Measurements from ENCODE around the gene LDLRAD2.
"Not testable (repeated sequence)": the region's sequence is repeated elsewhere in the genome, so short reads cannot be mapped to it uniquely, and the experiment has no call there.

LDLRAD2 gene

DNA sequence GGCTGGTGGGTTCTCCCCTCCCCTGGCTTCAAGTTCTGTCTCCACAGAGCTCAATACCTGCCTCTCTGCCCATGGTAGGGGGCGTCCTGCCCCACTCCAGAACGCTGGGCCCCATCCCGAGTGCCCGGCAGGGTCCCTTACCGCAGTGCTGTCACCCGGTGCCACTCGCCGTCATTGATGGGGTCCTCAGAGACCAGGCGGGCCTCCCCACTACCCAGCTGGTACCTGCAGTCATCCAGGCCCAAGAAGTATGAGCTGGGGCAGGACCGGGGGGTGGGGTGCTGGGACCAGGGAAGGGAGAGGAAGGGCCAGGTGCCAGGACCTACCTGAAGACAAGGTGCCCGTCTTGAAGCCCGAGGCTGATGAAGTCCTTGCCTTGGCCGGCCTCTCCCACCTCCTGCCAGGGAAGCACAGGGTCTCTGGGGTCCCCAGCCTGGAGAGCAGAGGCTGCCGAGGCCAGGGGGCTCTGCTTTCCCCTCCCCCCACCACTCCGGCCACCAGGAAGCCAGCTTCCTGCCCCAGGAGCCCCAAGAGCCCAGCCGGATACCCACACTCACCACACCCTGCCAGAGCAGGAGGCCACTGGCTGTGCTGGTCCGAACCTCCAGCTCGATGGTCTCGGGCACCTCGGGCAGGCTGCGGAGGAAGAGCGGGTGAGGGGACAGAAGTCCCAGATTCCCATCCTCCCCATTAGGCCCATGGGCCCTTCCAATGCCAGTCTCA is 12.1 kb downstream of the LDLRAD2 start:
- Histone ChIP-seq H3K27ac (ENCODE audit: low read depth in 2 of 2, low read length in 2 of 2) (no peak overlapping the region), H3K4me3 (ENCODE audit: low read length in 2 of 2) (no peak overlapping the region), H3K9me3 (ENCODE audit: control insufficient read depth in 2 of 2, low read length in 2 of 2) (no peaks in the 10 kb centered on the region), H3K27me3 (ENCODE audit: control insufficient read depth in 2 of 2, insufficient read depth in 2 of 2, low read length in 2 of 2) (no peaks in the 10 kb centered on the region), H3K9ac (ENCODE audit: low read depth in 1 of 2, low read length in 2 of 2) (no peak overlapping the region), H3K4me1 (ENCODE audit: control insufficient read depth in 2 of 2, insufficient read depth in 2 of 2, low read length in 2 of 2) (no peaks in the 10 kb centered on the region), H3K36me3 (ENCODE audit: control insufficient read depth in 2 of 2, insufficient read depth in 2 of 2, low read length in 2 of 2) (peaks cover 25 to 28% of the 10 kb centered on the region in 2 donors)

GRCh38 chr1:21824926-21825325 is 12.9 kb downstream of the LDLRAD2 start:
- no peak overlapping the region for H3K9ac ChIP-seq (ENCODE audit: low read depth in 1 of 2, low read length in 2 of 2)
- no peaks in the 10 kb centered on the region for H3K4me1 ChIP-seq (ENCODE audit: control insufficient read depth in 2 of 2, insufficient read depth in 2 of 2, low read length in 2 of 2)
- peaks cover 32 to 35% of the 10 kb centered on the region in 2 donors for H3K36me3 ChIP-seq (ENCODE audit: control insufficient read depth in 2 of 2, insufficient read depth in 2 of 2, low read length in 2 of 2)
- no peak overlapping the region for H3K4me3 ChIP-seq (ENCODE audit: low read length in 2 of 2)
- no peak overlapping the region for H3K27ac ChIP-seq (ENCODE audit: low read depth in 2 of 2, low read length in 2 of 2)
- no peaks in the 10 kb centered on the region for H3K27me3 ChIP-seq (ENCODE audit: control insufficient read depth in 2 of 2, insufficient read depth in 2 of 2, low read length in 2 of 2)
- H3K9me3 ChIP-seq (ENCODE audit: control insufficient read depth in 2 of 2, low read length in 2 of 2), result no peaks in the 10 kb centered on the region

- Histone ChIP-seq H3K9ac (ENCODE audit: low read depth in 1 of 2, low read length in 2 of 2) (no peak overlapping the region), H3K27ac (ENCODE audit: low read depth in 2 of 2, low read length in 2 of 2) (no peak overlapping the region), H3K36me3 (ENCODE audit: control insufficient read depth in 2 of 2, insufficient read depth in 2 of 2, low read length in 2 of 2) (peaks cover 33 to 37% of the 10 kb centered on the region in 2 donors), H3K9me3 (ENCODE audit: control insufficient read depth in 2 of 2, low read length in 2 of 2) (no peaks in the 10 kb centered on the region), H3K27me3 (ENCODE audit: control insufficient read depth in 2 of 2, insufficient read depth in 2 of 2, low read length in 2 of 2) (no peaks in the 10 kb centered on the region), H3K4me3 (ENCODE audit: low read length in 2 of 2) (no peak overlapping the region), H3K4me1 (ENCODE audit: control insufficient read depth in 2 of 2, insufficient read depth in 2 of 2, low read length in 2 of 2) (no peaks in the 10 kb centered on the region)
Measured at GRCh38 chr1:21825393-21825792, 13.3 kb downstream of the LDLRAD2 start.

DNA sequence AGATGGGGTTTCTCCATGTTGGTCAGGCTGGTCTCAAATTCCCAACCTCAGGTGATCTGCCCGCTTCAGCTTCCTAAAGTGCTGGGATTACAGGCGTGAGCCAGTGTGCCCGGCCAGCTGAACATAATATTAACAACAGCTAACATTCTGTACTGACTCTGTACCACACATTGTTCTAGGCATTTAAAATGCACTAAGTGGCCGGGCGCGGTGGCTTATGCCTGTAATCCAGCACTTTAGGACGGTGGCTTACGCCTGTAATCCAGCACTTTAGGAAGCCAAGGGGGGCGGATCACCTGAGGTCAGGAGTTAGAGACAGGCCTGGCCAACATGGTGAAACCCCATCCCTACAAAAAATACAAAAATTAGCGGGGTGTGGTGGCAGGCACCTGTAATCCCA is 14.6 kb downstream of the LDLRAD2 start:
- not testable (repeated sequence) for H3K4me1 ChIP-seq (ENCODE audit: control insufficient read depth in 2 of 2, insufficient read depth in 2 of 2, low read length in 2 of 2); H3K27me3 ChIP-seq (ENCODE audit: control insufficient read depth in 2 of 2, insufficient read depth in 2 of 2, low read length in 2 of 2); H3K27ac ChIP-seq (ENCODE audit: low read depth in 2 of 2, low read length in 2 of 2); H3K9me3 ChIP-seq (ENCODE audit: control insufficient read depth in 2 of 2, low read length in 2 of 2); H3K4me3 ChIP-seq (ENCODE audit: low read length in 2 of 2); H3K9ac ChIP-seq (ENCODE audit: low read depth in 1 of 2, low read length in 2 of 2)
- H3K36me3 ChIP-seq (ENCODE audit: control insufficient read depth in 2 of 2, insufficient read depth in 2 of 2, low read length in 2 of 2), result peaks cover 38 to 40% of the 10 kb centered on the region in 2 donors

DNA sequence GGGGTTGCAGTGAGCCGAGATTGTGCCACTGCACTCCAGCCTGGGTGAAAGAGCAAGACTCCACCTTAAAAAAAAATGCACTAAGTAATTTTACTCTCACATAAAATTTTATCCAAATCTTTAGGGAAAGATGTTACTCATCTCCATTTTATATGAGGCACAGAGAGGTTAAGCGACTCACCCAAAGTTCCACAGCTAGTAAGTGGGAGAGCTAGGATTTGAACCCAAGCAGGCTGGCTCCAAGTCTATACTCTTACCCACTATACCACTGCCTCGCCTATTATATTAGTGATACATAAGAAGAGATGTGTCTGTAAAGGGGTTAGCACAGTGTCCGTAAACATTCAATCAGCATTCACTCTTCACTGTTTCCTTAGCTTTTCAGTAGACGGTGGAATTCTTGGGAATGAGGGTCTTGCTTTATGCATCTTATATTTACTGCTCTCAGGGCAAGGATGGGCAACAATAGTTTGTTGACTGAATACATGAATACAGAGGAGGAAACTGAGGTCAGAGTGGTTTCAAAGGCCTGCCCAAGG is 15.1 kb downstream of the LDLRAD2 start:
- Histone ChIP-seq H3K9me3 (ENCODE audit: control insufficient read depth in 2 of 2, low read length in 2 of 2) (no peaks in the 10 kb centered on the region), H3K27me3 (ENCODE audit: control insufficient read depth in 2 of 2, insufficient read depth in 2 of 2, low read length in 2 of 2) (no peaks in the 10 kb centered on the region), H3K9ac (ENCODE audit: low read depth in 1 of 2, low read length in 2 of 2) (no peak overlapping the region), H3K36me3 (ENCODE audit: control insufficient read depth in 2 of 2, insufficient read depth in 2 of 2, low read length in 2 of 2) (peaks cover 38 to 43% of the 10 kb centered on the region in 2 donors), H3K4me3 (ENCODE audit: low read length in 2 of 2) (no peak overlapping the region), H3K27ac (ENCODE audit: low read depth in 2 of 2, low read length in 2 of 2) (no peak overlapping the region), H3K4me1 (ENCODE audit: control insufficient read depth in 2 of 2, insufficient read depth in 2 of 2, low read length in 2 of 2) (no peaks in the 10 kb centered on the region)

GRCh38 chr1:21828075-21828474 is 16.0 kb downstream of the LDLRAD2 start:
- H3K4me3 ChIP-seq (ENCODE audit: low read length in 2 of 2), result no peak overlapping the region
- no peaks in the 10 kb centered on the region for H3K4me1 ChIP-seq (ENCODE audit: control insufficient read depth in 2 of 2, insufficient read depth in 2 of 2, low read length in 2 of 2)
- no peak overlapping the region for H3K9ac ChIP-seq (ENCODE audit: low read depth in 1 of 2, low read length in 2 of 2)
- H3K27ac ChIP-seq (ENCODE audit: low read depth in 2 of 2, low read length in 2 of 2), result no peak overlapping the region
- no peaks in the 10 kb centered on the region for H3K9me3 ChIP-seq (ENCODE audit: control insufficient read depth in 2 of 2, low read length in 2 of 2)
- H3K27me3 ChIP-seq (ENCODE audit: control insufficient read depth in 2 of 2, insufficient read depth in 2 of 2, low read length in 2 of 2), result no peaks in the 10 kb centered on the region
- H3K36me3 ChIP-seq (ENCODE audit: control insufficient read depth in 2 of 2, insufficient read depth in 2 of 2, low read length in 2 of 2), result peaks cover 42 to 51% of the 10 kb centered on the region in 2 donors

DNA sequence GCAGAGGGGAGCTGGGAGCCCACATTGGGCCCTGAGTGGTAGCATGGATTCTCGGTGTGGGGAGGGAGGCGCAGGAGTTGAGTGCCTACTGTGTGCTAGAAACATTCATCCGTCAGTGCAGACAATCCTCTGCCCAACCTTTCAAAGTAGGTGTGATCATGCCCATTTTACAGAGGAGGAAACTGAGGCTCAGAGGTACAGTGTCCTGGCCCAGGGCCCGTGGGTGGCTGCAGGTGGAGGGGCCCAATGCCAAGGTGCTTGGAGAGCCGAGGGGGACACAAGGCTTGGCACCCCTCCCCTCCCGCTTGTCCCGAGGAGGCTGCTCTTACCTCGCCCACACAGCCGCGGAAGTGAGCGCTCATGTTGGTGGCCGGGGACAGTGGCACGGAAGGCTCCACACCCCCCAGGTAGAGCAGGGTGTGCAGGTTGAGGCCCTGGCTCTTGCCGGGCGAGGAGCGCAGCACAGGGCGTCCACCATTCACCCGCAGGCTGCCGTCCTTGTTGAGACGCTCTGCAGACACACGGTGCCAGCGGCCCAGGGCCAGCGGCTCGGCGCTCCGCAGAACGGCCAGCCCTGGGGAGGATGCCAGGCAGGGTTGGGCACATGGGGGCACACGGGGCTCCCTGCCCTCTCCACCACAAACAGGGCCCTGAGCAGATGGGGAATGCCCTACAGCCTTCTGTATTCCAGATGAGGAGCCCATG is 16.6 kb downstream of the LDLRAD2 start:
- Histone ChIP-seq H3K9ac (ENCODE audit: low read depth in 1 of 2, low read length in 2 of 2) (no peak overlapping the region), H3K27ac (ENCODE audit: low read depth in 2 of 2, low read length in 2 of 2) (no peak overlapping the region), H3K9me3 (ENCODE audit: control insufficient read depth in 2 of 2, low read length in 2 of 2) (no peaks in the 10 kb centered on the region), H3K27me3 (ENCODE audit: control insufficient read depth in 2 of 2, insufficient read depth in 2 of 2, low read length in 2 of 2) (no peaks in the 10 kb centered on the region), H3K4me3 (ENCODE audit: low read length in 2 of 2) (no peak overlapping the region), H3K36me3 (ENCODE audit: control insufficient read depth in 2 of 2, insufficient read depth in 2 of 2, low read length in 2 of 2) (peaks cover 48 to 57% of the 10 kb centered on the region in 2 donors), H3K4me1 (ENCODE audit: control insufficient read depth in 2 of 2, insufficient read depth in 2 of 2, low read length in 2 of 2) (no peaks in the 10 kb centered on the region)

DNA sequence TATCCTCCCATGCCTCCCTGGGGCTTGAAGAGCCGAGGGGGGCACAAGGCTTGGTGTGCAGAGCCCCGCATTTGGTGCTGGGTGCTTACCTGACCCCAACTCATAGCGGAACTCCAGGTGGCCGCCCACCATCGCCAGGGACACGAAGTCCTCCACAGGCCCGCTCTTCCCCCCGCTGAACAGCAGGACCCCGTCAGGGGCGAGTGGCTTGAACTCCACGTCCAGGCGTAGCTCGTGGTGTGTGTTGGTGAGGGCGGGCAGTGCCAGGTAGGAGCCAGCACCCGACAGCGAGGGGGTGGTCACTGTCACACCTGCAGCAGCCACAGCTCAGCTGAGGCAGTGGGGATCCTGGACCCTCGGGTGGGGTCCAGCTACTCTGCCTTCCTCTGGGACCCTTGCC is 17.2 kb downstream of the LDLRAD2 start:
- Histone ChIP-seq H3K4me3 (ENCODE audit: low read length in 2 of 2) (no peak overlapping the region), H3K9ac (ENCODE audit: low read depth in 1 of 2, low read length in 2 of 2) (no peak overlapping the region), H3K27me3 (ENCODE audit: control insufficient read depth in 2 of 2, insufficient read depth in 2 of 2, low read length in 2 of 2) (no peaks in the 10 kb centered on the region), H3K9me3 (ENCODE audit: control insufficient read depth in 2 of 2, low read length in 2 of 2) (no peaks in the 10 kb centered on the region), H3K4me1 (ENCODE audit: control insufficient read depth in 2 of 2, insufficient read depth in 2 of 2, low read length in 2 of 2) (no peaks in the 10 kb centered on the region), H3K27ac (ENCODE audit: low read depth in 2 of 2, low read length in 2 of 2) (no peak overlapping the region), H3K36me3 (ENCODE audit: control insufficient read depth in 2 of 2, insufficient read depth in 2 of 2, low read length in 2 of 2) (peaks cover 54 to 62% of the 10 kb centered on the region in 2 donors)

GRCh38 chr1:21830792-21831453 is 18.9 kb downstream of the LDLRAD2 start:
- peaks cover 63 to 66% of the 10 kb centered on the region in 2 donors for H3K36me3 ChIP-seq (ENCODE audit: control insufficient read depth in 2 of 2, insufficient read depth in 2 of 2, low read length in 2 of 2)

GRCh38 chr1:21831454-21831970 is 19.4 kb downstream of the LDLRAD2 start:
- Histone ChIP-seq H3K4me3 (ENCODE audit: low read length in 2 of 2) (no peak overlapping the region), H3K27me3 (ENCODE audit: control insufficient read depth in 2 of 2, insufficient read depth in 2 of 2, low read length in 2 of 2) (no peaks in the 10 kb centered on the region), H3K9ac (ENCODE audit: low read depth in 1 of 2, low read length in 2 of 2) (no peak overlapping the region), H3K9me3 (ENCODE audit: control insufficient read depth in 2 of 2, low read length in 2 of 2) (no peaks in the 10 kb centered on the region), H3K27ac (ENCODE audit: low read depth in 2 of 2, low read length in 2 of 2) (no peak overlapping the region), H3K36me3 (ENCODE audit: control insufficient read depth in 2 of 2, insufficient read depth in 2 of 2, low read length in 2 of 2) (peaks cover 63 to 67% of the 10 kb centered on the region in 2 donors), H3K4me1 (ENCODE audit: control insufficient read depth in 2 of 2, insufficient read depth in 2 of 2, low read length in 2 of 2) (no peaks in the 10 kb centered on the region)

More at GRCh38 chr1:21830792-21831453, 18.9 kb downstream of the LDLRAD2 start:
- Histone ChIP-seq H3K27me3 (ENCODE audit: control insufficient read depth in 2 of 2, insufficient read depth in 2 of 2, low read length in 2 of 2) (no peaks in the 10 kb centered on the region), H3K9ac (ENCODE audit: low read depth in 1 of 2, low read length in 2 of 2) (no peak overlapping the region), H3K27ac (ENCODE audit: low read depth in 2 of 2, low read length in 2 of 2) (no peak overlapping the region), H3K4me3 (ENCODE audit: low read length in 2 of 2) (no peak overlapping the region), H3K4me1 (ENCODE audit: control insufficient read depth in 2 of 2, insufficient read depth in 2 of 2, low read length in 2 of 2) (no peaks in the 10 kb centered on the region), H3K9me3 (ENCODE audit: control insufficient read depth in 2 of 2, low read length in 2 of 2) (no peaks in the 10 kb centered on the region)

Measured in mucosa of rectum (tissue), 2 donors.